Neural progenitor cell (in vitro differentiated cells): Measurements from ENCODE around the gene OTULIN. TPM values are rescaled to one million over a fixed set of nuclear protein-coding genes. Genes with fewer than 3 reads are reported as not detected.

Experiments
- DNase-seq: peaks from one replicate; pipeline ENCODE4 v3.0.0-alpha.2; 2016; ENCODE audit warnings: low spot score
- H2AFZ ChIP-seq: fragments of 200-600 bp; sonication (generic); replicated peaks from 2 replicates; pipeline ENCODE4 v1.6.1; 2016; ENCODE audit warnings: antibody characterized with exemption
- H3F3A ChIP-seq: fragments of 200-600 bp; sonication (generic); 2 replicates; pipeline ENCODE4 v1.6.1; 2016; ENCODE audit warnings: antibody characterized with exemption, low read depth
- H3K27ac ChIP-seq: fragments of 200-600 bp; sonication (generic); 2 replicates; pipeline ENCODE4 v1.5.1; 2016; ENCODE audit warnings: mild to moderate bottlenecking
- H3K27me3 ChIP-seq: fragments of 200-600 bp; sonication (generic); 2 replicates; pipeline ENCODE4 v1.6.1; 2016; ENCODE audit warnings: mild to moderate bottlenecking, moderate library complexity
- H3K36me3 ChIP-seq: fragments of 200-600 bp; sonication (generic); 2 replicates; pipeline ENCODE4 v1.5.1; 2016
- H3K4me1 ChIP-seq: fragments of 200-600 bp; sonication (generic); 2 replicates; pipeline ENCODE4 v1.6.1; 2016; ENCODE audit warnings: mixed run types
- H3K4me2 ChIP-seq: fragments of 200-600 bp; sonication (generic); 2 replicates; pipeline ENCODE4 v1.6.1; 2016
- H3K4me3 ChIP-seq: fragments of 200-600 bp; sonication (generic); 2 replicates; pipeline ENCODE4 v1.5.1; 2016
- H3K79me2 ChIP-seq: fragments of 200-600 bp; sonication (generic); 2 replicates; pipeline ENCODE4 v1.6.1; 2016; ENCODE audit warnings: low read depth
- H3K9ac ChIP-seq: fragments of 200-600 bp; sonication (generic); 2 replicates; pipeline ENCODE4 v1.6.1; 2016
- H3K9me3 ChIP-seq: fragments of 200-600 bp; sonication (generic); 2 replicates; pipeline ENCODE4 v1.5.1; 2016; ENCODE audit warnings: low read depth
- H4K20me1 ChIP-seq: fragments of 200-600 bp; sonication (generic); 2 replicates; pipeline ENCODE4 v1.6.1; 2016; ENCODE audit warnings: low read depth
- H3K27ac Mint-ChIP-seq: 3 replicates; pipeline ENCODE4 v1.8.0; 2021; ENCODE audit warnings: mixed read lengths
- H3K27me3 Mint-ChIP-seq: 2 replicates; pipeline ENCODE4 v1.8.0; 2022; ENCODE audit warnings: low read depth, mild to moderate bottlenecking, inconsistent platforms, moderate library complexity, mixed read lengths; ENCODE audit not compliant: insufficient read depth
- H3K36me3 Mint-ChIP-seq: 3 replicates; pipeline ENCODE4 v1.8.0; 2021; ENCODE audit warnings: mixed read lengths
- H3K4me1 Mint-ChIP-seq: 3 replicates; pipeline ENCODE4 v1.8.0; 2021; ENCODE audit warnings: mixed read lengths
- H3K4me3 Mint-ChIP-seq: 3 replicates; pipeline ENCODE4 v1.8.0; 2021; ENCODE audit warnings: mild to moderate bottlenecking, moderate library complexity, mixed read lengths
- H3K9me3 Mint-ChIP-seq: 3 replicates; pipeline ENCODE4 v1.8.0; 2020; ENCODE audit warnings: mixed read lengths
- EZH2 ChIP-seq: fragments of 200-600 bp; sonication (generic); IDR thresholded peaks from 2 replicates; pipeline ENCODE4 v1.6.1; 2017; ENCODE audit warnings: antibody characterized with exemption, mild to moderate bottlenecking, moderate library complexity
- EZH2phosphoT487 ChIP-seq: fragments of 200-600 bp; sonication (generic); IDR thresholded peaks from 2 replicates; pipeline ENCODE4 v1.6.1; 2017; ENCODE audit warnings: antibody characterized with exemption
- total RNA-seq: library from RNA; depleted of rRNA; stranded (reverse); fragments of >200 nt; gene quantifications from 2 replicates; pipeline ENCODE4 v1.2.3, GENCODE V29; 2015; ENCODE audit warnings: low replicate concordance
- TF ChIP-seq, protein P1 (sequence below): fragments of 200-600 bp; sonication (generic); IDR thresholded peaks from 2 replicates; pipeline ENCODE4 v1.5.1; 2017; ENCODE audit warnings: antibody characterized with exemption, mild to moderate bottlenecking

The OTULIN gene
- total RNA-seq, 1 donor from 2014 or later = 23.1 TPM

DNA sequence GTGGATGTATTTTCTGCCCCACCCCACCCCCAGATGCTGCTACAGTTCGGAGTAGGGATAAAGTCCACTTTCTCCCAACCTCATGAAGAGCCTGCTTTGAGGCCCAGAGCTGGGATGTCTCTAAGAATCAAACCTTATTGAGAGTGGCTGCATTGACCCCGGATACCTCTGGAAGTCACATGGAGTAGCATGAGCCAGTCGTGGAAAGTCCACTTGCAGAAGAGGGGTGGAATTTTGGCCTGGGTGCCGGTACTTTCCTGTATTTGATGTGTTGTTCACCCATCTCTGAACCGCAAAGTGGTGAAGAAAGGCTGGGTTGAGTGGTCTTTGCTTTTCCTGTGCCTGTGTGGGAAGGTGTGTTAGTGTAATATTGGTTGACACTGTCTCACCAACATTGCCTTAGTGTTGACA lies 3.7 kb downstream of the OTULIN start:
- H3K27ac Mint-ChIP-seq = no peak overlapping the region
- no peaks in the 10 kb centered on the region for H3K36me3 ChIP-seq
- no peak overlapping the region for H3K9ac ChIP-seq
- no peak overlapping the region for H2AFZ ChIP-seq
- H3K9me3 ChIP-seq = no peaks in the 10 kb centered on the region
- H3K9me3 Mint-ChIP-seq = no peaks in the 10 kb centered on the region
- peaks cover 4% of the 10 kb centered on the region for H3K27me3 Mint-ChIP-seq
- H3K27me3 ChIP-seq = peaks cover 14% of the 10 kb centered on the region
- no peak overlapping the region for H3K27ac ChIP-seq
- TF ChIP-seq, protein P1, sequence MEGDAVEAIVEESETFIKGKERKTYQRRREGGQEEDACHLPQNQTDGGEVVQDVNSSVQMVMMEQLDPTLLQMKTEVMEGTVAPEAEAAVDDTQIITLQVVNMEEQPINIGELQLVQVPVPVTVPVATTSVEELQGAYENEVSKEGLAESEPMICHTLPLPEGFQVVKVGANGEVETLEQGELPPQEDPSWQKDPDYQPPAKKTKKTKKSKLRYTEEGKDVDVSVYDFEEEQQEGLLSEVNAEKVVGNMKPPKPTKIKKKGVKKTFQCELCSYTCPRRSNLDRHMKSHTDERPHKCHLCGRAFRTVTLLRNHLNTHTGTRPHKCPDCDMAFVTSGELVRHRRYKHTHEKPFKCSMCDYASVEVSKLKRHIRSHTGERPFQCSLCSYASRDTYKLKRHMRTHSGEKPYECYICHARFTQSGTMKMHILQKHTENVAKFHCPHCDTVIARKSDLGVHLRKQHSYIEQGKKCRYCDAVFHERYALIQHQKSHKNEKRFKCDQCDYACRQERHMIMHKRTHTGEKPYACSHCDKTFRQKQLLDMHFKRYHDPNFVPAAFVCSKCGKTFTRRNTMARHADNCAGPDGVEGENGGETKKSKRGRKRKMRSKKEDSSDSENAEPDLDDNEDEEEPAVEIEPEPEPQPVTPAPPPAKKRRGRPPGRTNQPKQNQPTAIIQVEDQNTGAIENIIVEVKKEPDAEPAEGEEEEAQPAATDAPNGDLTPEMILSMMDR = no peak
- TF ChIP-seq EZH2phosphoT487 (no peak), EZH2 (no peak)
- H3K4me3 Mint-ChIP-seq = no peak overlapping the region
- H4K20me1 ChIP-seq = peaks cover 64% of the 10 kb centered on the region
- peaks cover 8% of the 10 kb centered on the region for H3F3A ChIP-seq
- peaks cover 88% of the 10 kb centered on the region for H3K79me2 ChIP-seq
- peaks cover 14% of the 10 kb centered on the region for H3K4me1 ChIP-seq
- H3K4me1 Mint-ChIP-seq = peaks cover 31% of the 10 kb centered on the region
- no peak for DNase-seq
- peaks cover 6% of the 10 kb centered on the region for H3K36me3 Mint-ChIP-seq
- H3K4me2 ChIP-seq = no peak overlapping the region
- H3K4me3 ChIP-seq = no peak overlapping the region

DNA sequence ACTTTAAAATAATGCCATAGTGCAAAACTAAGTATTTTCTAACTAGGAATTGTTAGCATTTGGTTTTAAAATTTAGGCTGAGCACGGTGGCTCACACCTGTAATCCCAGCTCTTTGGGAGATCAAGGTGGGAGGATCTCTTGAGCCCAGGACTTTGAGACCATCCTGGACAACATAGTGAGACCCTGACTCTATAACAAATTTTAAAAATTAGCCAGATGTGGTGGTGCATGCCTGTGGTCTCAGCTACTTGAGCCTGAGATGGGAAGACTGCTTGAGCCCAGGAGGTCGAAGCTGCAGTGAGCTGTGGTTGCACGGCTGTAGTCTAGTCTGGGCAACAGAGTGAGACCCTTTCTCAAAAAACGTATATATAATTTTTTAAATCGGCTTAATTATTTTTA lies 4.9 kb downstream of the OTULIN start:
- H3K36me3 Mint-ChIP-seq = peaks cover 6% of the 10 kb centered on the region
- H3K79me2 ChIP-seq = peaks cover 92% of the 10 kb centered on the region
- H3F3A ChIP-seq = peaks cover under 1% of the 10 kb centered on the region

DNA sequence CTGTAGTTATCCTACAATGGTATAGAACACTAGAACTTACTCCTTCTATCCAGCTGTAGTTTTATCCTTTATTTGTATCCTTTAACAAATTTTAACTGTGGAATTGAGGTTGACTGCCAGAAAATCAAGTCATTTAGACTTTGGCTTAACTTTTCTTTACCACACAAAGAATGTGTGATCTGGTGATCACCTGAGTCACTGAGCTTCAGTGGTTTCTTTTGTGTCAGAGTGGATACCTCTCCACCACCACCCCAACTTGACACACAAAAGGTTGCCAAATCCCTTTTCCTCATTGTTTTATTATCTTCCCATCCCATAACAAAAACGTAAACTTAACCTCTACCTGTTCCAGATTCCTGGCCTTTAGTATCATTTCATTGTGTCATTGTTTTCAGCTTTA lies 5.5 kb downstream of the OTULIN start:
- Histone ChIP-seq H3K27ac (no peak overlapping the region), H4K20me1 (peaks cover 73% of the 10 kb centered on the region), H3K4me2 (no peak overlapping the region), H3K4me1 (peaks cover 19% of the 10 kb centered on the region), H3K9me3 (no peaks in the 10 kb centered on the region), H3F3A (no peaks in the 10 kb centered on the region), H3K36me3 (no peaks in the 10 kb centered on the region), H3K4me3 (no peak overlapping the region), H3K79me2 (peaks cover 97% of the 10 kb centered on the region), H2AFZ (no peak overlapping the region), H3K27me3 (peaks cover 9% of the 10 kb centered on the region), H3K9ac (no peak overlapping the region)
- no peak for DNase-seq
- Mint-ChIP-seq H3K9me3 (no peaks in the 10 kb centered on the region), H3K36me3 (peaks cover 6% of the 10 kb centered on the region), H3K27ac (no peak overlapping the region), H3K4me3 (no peak overlapping the region), H3K27me3 (no peaks in the 10 kb centered on the region), H3K4me1 (peaks cover 33% of the 10 kb centered on the region)
- no peak for TF ChIP-seq EZH2phosphoT487

More for the DNA sequence above, 4.9 kb downstream of the OTULIN start:
- peaks cover 69% of the 10 kb centered on the region for H4K20me1 ChIP-seq
- no peak for DNase-seq
- H3K9ac ChIP-seq = no peak overlapping the region
- H2AFZ ChIP-seq = no peak overlapping the region
- Mint-ChIP-seq H3K27me3 (no peaks in the 10 kb centered on the region), H3K4me3 (no peak overlapping the region), H3K4me1 (peaks cover 31% of the 10 kb centered on the region), H3K27ac (no peak overlapping the region), H3K9me3 (no peaks in the 10 kb centered on the region)
- H3K27me3 ChIP-seq = peaks cover 9% of the 10 kb centered on the region
- TF ChIP-seq EZH2 = no peak
- TF ChIP-seq, protein P1 = no peak
- no peak for TF ChIP-seq EZH2phosphoT487
- no peak overlapping the region for H3K4me3 ChIP-seq
- H3K27ac ChIP-seq = no peak overlapping the region
- no peaks in the 10 kb centered on the region for H3K9me3 ChIP-seq
- no peak overlapping the region for H3K4me2 ChIP-seq
- H3K36me3 ChIP-seq = no peaks in the 10 kb centered on the region
- H3K4me1 ChIP-seq = peaks cover 13% of the 10 kb centered on the region

DNA sequence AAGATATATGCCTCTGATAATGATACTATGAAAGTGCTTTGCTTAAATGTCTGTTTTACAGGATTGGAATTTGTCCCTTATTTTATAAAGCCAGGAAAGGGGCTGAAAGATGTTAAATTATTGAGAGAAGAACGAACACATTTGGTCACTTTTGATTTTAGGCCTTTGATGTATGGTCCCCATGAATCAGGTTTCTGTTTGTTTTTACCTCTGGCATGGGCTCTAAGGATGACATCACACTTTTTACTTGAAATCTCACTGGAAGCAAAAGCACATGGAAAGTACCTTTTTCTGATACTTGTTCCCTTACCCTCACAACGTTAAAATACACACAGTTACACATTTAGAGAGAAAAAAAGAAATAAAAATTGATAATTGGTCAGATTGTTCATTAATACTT lies 6.9 kb downstream of the OTULIN start:
- TF ChIP-seq, protein P1 = no peak
- TF ChIP-seq EZH2 = no peak
- no peak for TF ChIP-seq EZH2phosphoT487
- Histone ChIP-seq H3K4me2 (no peak overlapping the region), H3K36me3 (no peaks in the 10 kb centered on the region), H3K9ac (no peak overlapping the region), H4K20me1 (peaks cover 70% of the 10 kb centered on the region), H3K9me3 (no peaks in the 10 kb centered on the region), H3K4me3 (no peak overlapping the region), H3K27ac (no peak overlapping the region), H3F3A (no peaks in the 10 kb centered on the region), H2AFZ (no peak overlapping the region), H3K79me2 (peaks cover 96% of the 10 kb centered on the region), H3K27me3 (no peaks in the 10 kb centered on the region), H3K4me1 (peaks cover 18% of the 10 kb centered on the region)
- H3K4me1 Mint-ChIP-seq = peaks cover 25% of the 10 kb centered on the region
- no peaks in the 10 kb centered on the region for H3K27me3 Mint-ChIP-seq
- H3K27ac Mint-ChIP-seq = no peak overlapping the region
- peaks cover 6% of the 10 kb centered on the region for H3K36me3 Mint-ChIP-seq
- no peak overlapping the region for H3K4me3 Mint-ChIP-seq
- no peaks in the 10 kb centered on the region for H3K9me3 Mint-ChIP-seq
- DNase-seq = no peak
